ENCODE results near the gene IGSF5.
"Not testable (repeated sequence)": the region's sequence is repeated elsewhere in the genome, so short reads cannot be mapped to it uniquely, and the experiment has no call there.

Gene IGSF5

DNA sequence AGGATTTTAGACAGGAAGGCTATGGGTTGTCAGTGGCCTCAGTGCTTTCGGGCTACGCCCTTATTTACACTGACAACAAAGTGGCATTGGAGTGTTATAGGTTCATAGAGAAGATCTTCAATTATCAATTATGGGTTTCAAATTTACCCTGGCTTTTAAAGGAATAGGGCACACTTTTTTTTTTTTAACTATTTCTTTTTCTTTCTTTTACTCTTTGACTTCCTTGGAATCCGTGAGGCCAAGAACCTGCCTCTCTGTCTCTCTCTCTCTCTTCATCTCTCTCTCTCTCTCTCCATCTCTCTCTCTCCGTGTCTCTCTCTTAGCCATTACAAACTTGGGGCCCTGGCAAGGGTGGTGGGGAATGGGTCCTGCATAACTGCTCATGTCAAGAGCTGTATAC lies at the start of gene IGSF5:
Gene IGSF5 (plus strand): TSS at position 301 of the 400 bp plus-strand sequence. CDS start 327 bp downstream, outside the sequence.
- DNase-seq = not testable (repeated sequence)

DNA sequence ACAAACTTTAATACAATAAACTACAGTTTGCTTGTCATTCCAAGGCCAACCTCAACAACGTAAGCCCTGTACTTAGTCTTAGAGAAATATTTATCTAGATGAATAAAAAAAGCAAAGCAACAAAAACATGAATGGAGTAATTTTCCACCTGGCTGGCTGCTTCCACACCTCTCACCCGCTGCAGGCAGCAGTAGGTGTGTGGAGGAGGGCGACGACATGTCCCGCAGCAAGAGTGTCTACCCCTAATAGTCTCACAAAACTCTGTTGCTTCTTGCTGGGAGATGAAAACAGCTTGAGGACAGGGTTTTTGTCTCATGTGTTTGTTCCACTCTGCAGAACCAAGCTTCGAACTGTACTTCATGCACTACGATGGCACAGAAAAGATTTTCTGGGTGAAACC lies 48.8 kb upstream of the IGSF5 start:
- no peak for DNase-seq

DNA sequence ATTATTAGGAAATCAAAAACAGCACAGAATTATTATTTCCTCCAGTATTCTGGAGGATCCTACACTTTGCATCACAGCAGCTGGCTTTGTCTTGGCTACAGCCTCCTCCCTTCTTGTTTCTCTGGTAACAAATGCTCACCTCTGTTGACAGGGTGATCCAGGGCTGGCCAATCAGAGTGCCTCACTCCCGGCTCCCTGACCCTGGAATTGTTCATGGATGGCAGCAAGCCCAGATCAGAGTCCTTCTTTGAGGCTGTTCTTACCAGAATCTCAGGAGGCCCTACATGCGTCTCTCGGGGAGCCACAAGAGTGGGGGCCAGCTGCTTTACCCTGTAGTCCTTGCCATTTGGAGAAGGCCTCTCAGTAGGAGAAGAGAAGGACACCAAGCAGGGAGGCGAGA lies 48.4 kb upstream of the IGSF5 start:
- peak; percentile 61 for DNase-seq

DNA sequence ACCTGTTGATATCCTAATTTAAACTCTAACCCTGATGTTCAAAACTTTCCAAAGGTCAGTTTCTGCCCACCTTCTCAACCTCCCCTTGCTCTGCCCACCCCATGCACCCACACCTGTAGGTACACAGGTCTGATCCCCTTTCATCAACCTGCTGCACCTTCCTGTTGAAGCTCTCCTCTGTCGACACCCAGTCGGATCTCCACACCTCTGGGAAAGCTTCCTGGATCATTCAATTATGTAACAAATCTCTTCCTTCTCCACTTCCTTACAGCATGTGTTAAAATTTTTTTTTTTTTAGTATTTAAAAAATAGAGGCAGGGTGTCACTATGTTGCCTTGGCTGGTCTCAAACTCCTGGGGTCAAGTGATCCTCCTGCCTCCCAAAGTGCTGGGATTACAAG lies 44.7 kb upstream of the IGSF5 start:
- DNase-seq = no peak

DNA sequence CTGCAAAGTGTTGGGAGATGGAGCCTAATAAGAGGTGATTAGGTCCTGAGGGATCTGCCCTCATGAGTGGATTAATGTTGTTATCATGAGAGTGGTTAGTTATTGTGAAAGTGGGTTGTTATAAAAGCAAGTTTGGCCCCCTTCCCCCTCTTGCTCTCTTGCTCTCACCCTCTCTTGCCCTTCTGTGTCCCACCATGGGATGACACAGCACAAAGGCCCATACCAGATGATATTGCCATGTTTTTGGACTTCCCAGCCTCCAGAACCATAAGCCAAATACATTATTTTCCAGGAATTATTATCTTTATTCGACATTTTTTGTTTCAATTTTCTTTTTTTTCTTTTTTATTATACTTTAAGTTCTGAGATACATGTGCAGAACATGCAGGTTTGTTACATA lies 41.4 kb upstream of the IGSF5 start:
- DNase-seq = no peak

DNA sequence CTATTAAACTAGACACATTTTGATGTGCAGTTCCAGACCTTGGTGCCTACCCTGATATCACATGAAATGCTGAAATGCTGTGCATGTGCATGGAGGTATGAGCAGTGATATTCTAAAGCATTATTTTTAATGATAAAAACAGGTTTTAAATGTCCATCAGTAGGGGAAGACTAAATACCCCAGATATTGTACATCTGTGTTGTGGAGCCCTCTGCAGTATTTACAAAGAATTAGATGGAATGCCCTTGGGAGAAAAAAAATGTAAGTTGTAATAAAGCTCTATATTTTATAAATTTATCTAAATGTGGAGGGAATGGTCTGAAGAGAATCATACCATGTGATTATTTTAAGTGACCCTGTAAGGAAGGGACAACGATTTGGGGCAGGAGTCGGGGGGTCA lies 39.1 kb upstream of the IGSF5 start:
- DNase-seq = no peak

DNA sequence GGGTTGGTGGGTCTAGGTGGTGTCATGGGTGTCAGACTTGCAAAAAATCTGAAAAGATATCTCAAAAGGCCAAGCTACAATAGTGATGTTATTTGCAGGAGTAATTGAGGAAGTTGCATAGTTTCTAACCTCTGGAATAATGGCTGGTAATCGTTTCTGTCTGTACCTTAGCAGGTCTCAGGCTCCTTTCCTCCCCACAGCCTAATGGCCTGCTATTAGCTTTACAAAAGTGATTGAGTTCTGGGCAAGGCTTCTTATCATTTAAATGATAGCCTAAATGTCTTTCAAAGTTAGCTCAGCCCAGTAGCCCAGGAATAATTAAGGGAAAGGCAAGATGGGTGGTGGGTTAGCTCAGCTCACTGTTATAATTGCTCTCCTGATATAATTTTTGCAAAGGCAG lies 37.7 kb upstream of the IGSF5 start:
- DNase-seq = no peak

DNA sequence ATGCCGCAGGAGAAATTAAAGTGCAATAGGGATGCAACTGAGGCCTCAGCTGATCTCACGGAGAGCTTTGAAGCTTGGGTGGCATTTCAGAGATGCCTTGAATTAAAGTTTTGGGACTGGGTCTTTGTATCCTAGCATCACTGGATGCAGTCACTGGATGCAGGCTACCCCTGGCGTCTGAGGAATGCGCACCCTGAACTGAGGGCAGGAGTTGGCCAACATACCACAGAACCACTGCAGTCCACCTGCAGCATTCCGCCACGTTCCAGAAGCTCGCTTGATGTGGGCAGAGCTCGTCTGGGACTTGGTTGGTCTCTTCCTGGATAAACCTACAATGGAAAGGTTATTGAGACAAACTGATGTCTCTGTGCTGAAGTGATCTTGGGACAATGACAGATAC lies 34.1 kb upstream of the IGSF5 start:
- no peak for DNase-seq

DNA sequence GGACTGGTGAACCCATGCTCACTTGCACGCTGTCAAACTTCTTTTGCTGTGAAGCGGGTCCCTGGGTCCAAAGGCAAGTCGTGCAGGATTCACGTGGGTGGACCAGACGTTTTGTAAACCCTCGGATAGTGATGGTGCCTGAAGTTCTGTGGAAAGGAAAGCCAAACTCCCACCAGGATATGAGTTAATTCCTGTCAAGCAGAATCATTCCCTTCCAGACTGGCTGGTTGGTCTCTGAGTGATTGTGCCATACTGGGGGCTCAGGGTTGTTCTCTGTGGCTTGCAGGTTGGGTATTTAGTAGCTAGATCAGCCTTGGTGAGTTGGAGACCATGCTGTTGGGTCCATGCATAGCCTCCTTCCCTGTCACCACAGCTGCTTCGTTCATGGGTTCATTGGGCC lies 32.7 kb upstream of the IGSF5 start:
- DNase-seq = no peak

DNA sequence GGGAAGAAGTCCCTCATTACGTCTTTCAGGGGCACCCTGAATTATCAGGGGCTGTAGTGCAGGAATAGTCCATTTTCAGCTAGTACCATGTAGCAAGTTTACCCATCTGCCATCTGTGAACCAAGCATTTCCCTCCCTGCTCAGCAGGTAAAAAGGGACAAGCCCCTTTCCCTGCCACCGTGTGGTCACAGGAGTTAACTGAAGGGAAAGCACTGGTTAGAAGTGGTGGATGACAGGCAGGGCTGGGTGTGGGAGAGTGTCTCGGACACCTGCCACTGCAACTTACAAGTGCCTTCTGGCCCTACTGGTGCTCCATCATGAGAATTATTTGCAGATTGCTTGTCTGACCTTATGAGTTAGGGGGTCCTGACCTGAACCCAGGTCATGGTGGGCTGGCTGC lies 32.0 kb upstream of the IGSF5 start:
- peak; percentile 6 for DNase-seq

DNA sequence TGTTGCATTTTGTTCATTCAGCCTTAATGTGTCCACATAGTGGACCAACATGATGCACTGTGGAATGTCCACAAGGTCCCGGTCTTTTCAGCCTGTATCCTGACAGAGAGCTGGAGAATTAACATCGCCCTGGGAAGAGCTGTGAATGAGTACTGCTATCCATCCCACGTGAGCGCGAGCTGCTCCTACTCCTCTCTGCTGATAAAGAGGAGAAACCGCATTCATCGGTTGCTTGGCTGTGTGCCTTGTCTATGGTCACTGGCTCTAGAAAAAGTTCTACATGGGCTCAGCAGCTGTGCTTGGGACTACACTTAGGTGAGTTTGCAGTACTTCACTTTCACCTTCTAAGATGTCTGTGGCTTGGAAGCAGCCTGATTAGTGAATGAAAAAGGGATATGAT lies 31.1 kb upstream of the IGSF5 start:
- DNase-seq = no peak

DNA sequence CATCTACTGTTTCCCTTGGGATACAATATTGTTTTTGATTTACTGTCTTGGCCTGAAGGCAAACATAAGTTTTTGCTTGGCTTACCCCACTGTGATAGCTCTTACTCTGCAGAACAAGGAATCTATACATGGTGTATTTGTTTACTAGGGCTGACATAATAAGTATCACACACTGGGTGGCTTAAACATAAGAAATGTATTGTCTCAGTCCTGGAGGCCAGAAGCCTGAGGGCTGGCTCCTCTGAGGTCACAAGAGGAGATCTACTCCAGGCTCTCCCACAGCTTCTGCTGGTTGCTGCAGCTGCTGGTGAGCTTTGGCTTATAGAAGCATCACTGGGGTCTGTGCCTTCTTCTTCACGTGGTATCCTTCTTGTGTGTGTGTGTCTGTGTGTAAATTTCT lies 30.7 kb upstream of the IGSF5 start:
- DNase-seq = no peak

DNA sequence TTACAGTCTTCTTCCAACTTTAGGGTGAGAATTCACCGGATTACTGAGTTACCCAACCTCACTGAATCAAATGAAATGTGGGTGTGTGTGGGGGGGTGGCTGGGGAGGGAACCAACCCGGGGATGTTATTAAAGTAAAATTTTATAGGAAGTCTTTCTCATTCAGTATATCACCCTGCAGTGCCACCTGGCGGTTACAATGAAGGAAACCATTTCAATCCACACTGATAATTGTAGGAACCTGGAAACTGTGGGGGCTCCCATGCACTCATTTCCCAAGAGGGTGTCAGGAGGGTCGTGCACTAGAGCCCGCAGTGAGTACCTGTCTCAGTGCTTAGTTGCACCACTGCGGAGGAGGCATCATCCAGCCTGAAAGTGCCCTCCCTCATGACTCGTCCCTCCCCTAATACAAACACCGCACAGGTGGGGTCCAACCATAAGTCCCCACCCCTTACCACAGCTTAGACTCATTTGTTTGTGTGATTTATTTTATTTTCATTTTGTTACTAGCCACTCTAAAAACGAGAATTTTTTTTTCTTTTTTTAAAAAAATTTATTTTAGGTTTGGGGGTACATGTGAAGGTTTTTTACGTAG lies 29.1 kb upstream of the IGSF5 start:
- peak; percentile 37 for DNase-seq

DNA sequence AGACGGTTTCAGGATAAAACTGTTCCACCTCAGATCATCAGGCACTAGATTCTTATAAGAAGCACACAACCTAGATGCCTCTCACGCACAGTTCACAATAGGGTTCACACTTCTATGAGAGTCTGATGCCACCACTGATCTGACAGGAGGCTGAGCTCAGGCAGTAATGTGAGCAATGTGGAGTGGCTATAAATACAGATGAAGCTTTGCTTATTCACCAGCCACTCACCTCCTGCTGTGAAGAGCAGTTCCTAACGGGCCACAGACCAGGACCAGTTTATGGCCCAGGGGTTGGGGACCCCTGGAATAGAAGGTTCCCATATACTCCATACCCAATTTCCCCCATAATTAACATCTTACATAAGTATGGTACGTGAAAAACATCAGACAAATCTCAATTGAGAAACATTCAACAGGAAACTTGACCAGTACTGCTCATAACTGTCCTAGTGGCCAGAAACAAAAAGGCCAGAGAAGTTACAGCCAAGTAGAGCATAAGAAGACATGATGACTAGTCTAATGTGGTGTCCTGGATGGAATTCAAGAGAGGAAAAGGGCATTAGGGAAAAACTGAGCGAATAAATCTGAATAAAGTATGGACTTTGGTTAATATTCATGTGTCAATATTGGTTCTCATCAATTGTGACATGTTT lies 24.7 kb upstream of the IGSF5 start:
- no peak for DNase-seq

DNA sequence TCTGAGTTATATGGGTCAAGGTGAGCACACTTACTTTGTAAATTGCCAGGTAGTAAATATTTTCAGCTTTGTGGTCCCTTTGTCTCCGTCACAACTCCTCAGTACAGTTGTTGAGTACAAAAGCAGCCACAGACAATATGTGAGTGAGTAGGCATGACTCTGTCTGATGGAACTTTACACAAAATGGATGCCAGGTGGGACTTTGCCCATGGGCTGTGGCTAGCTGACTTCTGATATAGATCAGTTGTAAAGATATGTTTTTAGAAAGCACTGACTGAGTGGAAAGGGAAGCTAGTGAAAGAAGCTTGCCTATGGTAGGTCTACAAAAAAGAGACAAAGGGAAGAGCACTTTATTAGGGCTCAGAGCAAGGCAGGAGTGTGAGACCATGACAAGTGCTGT lies 23.1 kb upstream of the IGSF5 start:
- DNase-seq = no peak

DNA sequence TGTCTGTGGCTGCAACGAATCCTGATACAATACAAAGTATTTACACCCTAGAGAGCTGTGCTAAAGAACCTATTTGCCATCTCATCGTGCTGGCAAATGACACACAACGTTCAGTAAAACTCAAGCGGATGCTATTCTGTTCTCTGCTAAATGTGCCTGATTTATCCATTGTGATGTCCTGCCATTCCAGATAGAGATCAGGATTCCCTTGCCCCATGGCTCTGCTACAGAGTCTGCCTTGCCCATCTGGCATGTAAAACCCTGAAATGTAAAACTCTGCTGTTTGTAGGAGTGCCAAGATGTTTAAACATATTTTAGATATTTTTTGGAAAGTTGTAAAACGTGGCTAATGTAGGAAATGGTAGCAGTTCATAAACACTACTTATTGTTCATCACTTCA lies 20.0 kb upstream of the IGSF5 start:
- no peak for DNase-seq

DNA sequence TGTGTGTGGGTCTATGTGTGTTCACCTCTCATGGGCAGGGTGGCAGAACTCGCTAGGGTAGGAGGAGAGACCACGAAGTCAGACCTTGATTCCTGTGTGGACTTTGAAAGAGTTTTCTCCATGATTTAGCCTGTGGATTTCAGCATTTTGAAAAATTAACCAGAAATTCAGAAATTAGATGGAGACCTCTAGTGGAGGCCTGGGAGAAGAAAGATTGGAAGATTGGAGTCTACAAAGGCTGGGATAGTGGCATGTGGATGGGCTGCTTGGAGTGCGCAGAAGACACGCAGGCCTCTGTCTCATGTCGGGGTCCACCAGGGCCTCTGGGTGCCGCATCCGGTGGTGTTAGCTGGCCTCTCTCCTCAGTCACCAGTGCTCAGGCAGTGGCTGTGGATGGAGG lies 18.9 kb upstream of the IGSF5 start:
- no peak for DNase-seq

DNA sequence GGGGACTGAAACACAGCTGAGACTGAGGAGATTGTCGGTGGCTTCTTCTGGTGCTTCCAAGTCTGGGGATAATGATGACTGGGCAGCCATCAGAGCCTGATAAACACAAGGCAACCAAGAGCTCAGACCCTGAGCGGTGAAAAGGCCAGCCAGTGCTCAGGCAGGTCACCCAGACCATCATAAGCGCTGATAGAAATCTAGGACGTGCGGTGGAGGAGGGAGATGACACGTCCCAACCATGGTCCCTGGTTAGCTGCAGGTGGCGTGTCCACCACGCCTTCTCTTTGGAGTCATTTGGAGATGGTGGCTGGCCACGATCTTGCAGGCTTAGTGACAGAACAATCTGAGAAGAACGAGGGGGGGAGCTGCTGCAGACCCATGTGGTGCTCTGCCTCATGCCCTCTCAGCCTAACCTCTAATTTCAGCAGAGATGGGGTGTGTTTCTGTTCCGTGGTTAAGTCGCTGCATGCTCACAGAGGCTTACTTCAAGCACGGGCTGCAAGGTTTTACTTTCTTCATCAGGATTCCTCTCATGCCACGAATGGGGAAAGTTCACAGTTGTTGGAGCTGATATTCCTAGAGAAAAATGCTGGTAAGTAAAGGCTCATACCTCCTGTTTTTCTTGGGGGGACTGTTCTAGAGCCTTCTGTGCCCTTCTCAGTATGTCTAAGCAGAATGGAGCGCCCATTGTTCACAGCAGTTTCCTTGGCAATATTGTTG lies 17.4 kb upstream of the IGSF5 start:
- no peak for DNase-seq

DNA sequence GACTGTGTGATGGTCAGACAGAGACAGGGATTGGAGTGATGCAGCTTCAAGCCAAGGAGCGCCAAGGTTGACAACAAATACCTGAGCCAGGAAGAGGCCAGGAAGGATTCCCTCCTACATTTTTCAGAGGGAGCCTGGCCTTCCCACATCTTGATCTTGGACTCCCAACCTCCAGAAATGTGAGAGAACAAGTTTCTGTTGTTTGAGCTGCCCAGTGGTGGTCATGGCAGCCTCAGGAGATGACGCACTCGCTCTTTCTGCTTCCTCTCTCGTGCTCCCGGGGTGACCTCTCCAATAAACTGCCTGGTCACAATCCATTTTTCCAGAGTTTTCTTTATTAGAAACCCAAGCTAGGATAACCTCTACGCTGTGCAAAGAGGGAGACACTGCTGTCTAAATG lies 16.6 kb upstream of the IGSF5 start:
- no peak for DNase-seq

DNA sequence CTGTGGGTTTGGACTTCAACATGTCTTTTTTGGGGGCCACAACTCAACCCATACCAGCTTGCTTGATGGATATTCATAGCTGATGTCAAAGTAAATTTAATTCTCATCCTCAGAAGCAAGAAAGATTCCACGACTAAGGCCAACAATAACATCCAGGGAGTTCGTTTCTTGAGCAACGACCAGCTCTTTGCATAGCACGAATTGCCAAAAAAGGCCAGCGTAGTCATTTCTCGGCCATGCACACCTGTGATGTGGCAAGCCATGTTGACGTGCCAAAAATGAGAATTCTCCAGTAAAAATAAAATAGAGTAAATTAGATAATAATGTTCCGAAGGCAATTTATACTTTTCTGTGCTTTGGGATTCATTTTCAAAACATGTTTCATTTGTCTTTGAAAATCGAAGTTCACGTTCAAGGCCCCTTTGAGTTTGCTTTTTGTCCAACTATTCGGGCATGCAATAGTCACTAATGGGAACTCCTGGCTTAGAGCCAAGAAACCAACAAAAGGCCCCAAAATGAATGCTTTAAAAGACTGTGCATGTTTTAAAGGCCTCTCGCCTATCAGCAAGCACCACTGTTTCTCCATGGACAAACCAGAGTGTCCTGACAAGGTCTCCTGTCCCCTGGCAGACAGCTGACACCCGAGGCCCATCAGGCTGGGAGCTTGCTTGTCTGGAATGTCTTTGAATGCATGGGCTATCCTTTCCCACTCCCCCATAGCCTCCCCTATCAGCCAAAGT lies 14.4 kb upstream of the IGSF5 start:
- DNase-seq = no peak

DNA sequence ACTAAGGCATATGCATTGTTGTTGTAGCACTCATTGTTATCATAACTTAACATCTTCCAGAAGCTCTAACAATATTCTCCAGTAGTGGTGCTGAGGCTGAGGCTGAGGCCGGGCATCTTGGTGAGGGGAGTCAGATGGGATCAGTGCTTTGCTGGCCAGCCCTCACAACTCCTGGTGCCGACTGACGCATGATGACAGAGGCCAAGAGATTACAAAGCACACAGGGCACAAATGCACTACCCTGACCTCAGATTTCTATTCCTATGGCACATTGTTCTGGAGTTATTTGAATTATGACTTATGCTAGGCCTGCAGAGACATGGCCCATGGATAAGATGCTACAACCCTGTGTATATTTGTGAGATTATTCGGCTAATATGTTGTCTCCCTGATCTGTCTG lies 8.3 kb upstream of the IGSF5 start:
- DNase-seq = no peak

DNA sequence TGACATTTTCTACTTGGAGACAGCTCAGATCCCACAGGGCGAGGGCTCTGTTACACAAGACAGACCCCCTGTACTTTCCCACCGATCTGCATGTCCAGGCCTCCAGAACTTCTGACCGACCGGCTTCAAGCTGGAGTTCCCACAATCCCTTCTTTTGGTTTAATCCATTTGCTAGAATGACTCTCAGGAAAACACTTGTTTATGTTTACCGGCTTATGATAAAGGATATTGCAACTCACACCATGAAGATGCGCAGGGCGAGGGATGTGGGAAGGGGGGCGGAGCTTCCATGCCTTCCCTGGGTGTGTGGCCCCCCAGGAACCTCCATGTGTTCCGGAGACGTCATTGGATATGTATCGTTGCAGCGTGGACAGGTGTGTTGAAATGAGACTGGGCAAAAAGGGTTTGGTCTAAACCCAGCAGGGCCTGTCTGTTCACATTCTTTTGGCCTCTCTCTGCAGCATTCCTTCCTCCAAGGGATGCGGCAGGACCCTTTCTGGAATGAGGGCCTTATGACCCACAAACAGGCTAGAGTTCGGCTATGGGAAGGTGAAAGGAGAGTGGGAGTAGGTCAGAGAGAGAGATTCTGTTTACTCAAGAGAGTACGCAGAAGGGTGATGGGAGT lies 7.5 kb upstream of the IGSF5 start:
- DNase-seq = no peak

DNA sequence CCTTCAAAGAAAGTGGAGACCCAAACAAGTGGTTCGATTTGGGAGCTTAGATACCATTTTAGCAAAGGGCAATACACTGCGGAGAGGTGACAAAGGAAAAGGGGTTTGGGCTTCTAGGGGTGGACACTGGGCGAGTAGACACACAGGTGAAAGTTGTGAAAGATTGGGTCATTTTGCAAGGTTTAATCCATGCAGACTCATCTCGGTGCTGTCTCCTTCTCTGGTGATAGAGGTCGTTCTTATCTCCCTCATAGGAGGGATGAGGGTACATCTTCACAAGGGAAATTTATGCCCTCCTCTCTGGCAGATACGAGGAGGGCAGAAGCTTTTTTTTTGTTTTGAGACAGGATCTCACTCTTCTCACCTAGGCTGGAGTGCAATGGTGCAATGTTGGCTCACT lies 6.4 kb upstream of the IGSF5 start:
- DNase-seq = no peak
